HepG2 (cell line): ENCODE results near the gene CDX1. TPM values are rescaled to one million over a fixed set of nuclear protein-coding genes. Genes with fewer than 3 reads are reported as not detected.
A peak's percentile ranks its signal among the peaks of the same experiment; 100 is the strongest.

Source experiments
- ATF5 ChIP-seq: sonication (generic); formaldehyde crosslinking; IDR thresholded peaks from 2 replicates; pipeline ENCODE4 v1.4.0; 2020; ENCODE audit warnings: mild to moderate bottlenecking, low read depth, missing genetic modification reagents
- CAMTA2 ChIP-seq: sonication (generic); formaldehyde crosslinking; IDR thresholded peaks from 2 replicates; pipeline ENCODE4 v1.4.0; 2020; ENCODE audit warnings: mild to moderate bottlenecking, missing genetic modification reagents, borderline replicate concordance
- CERS6 ChIP-seq: sonication (generic); formaldehyde crosslinking; IDR thresholded peaks from 2 replicates; pipeline ENCODE4 v1.5.0; 2020; ENCODE audit warnings: missing genetic modification reagents
- CREB1 ChIP-seq, 2 experiments: fragments of 450-650 bp in 1 of 2; IDR thresholded peaks; 2 replicates each; pipeline ENCODE4 v1.6.1; 2016 to 2017; ENCODE audit warnings: control low read depth in 1 of 2, mild to moderate bottlenecking in 1 of 2, missing compliant biosample characterization in 1 of 2, missing genetic modification characterization in 1 of 2
- JUNB ChIP-seq: sonication (generic); formaldehyde crosslinking; IDR thresholded peaks from 2 replicates; pipeline ENCODE4 v1.8.0; 2022; ENCODE audit warnings: missing genetic modification reagents, mild to moderate bottlenecking, borderline replicate concordance
- KLF12 ChIP-seq: sonication (generic); formaldehyde crosslinking; IDR thresholded peaks from 2 replicates; pipeline ENCODE4 v1.4.0; 2020; ENCODE audit warnings: missing genetic modification reagents, borderline replicate concordance
- MAX ChIP-seq: IDR thresholded peaks from 2 replicates; pipeline ENCODE4 v1.6.1; 2012; ENCODE audit warnings: inconsistent platforms
- RAD21 ChIP-seq: fragments of 450-650 bp; formaldehyde crosslinking; IDR thresholded peaks from 2 replicates; pipeline ENCODE4 v1.5.0; 2020; ENCODE audit warnings: mild to moderate bottlenecking
- SETDB1 ChIP-seq: sonication (generic); formaldehyde crosslinking; IDR thresholded peaks from 2 replicates; pipeline ENCODE4 v1.5.1; 2020; ENCODE audit warnings: missing genetic modification reagents, mild to moderate bottlenecking, borderline replicate concordance
- SP2 ChIP-seq: sonication (generic); formaldehyde crosslinking; IDR thresholded peaks from 2 replicates; pipeline ENCODE4 v1.5.1; 2020; ENCODE audit warnings: mild to moderate bottlenecking, missing genetic modification reagents
- ZBTB42 ChIP-seq: sonication (generic); formaldehyde crosslinking; IDR thresholded peaks from 2 replicates; pipeline ENCODE4 v1.5.0; 2020; ENCODE audit warnings: mild to moderate bottlenecking, missing genetic modification reagents
- ZBTB7A ChIP-seq: sonication (generic); formaldehyde crosslinking; IDR thresholded peaks from 2 replicates; pipeline ENCODE4 v1.8.0; 2022; ENCODE audit warnings: mild to moderate bottlenecking, missing genetic modification reagents
- ZFYVE20 ChIP-seq: sonication (generic); formaldehyde crosslinking; IDR thresholded peaks from 2 replicates; pipeline ENCODE4 v1.8.0; 2023; ENCODE audit warnings: low read depth, mild to moderate bottlenecking, moderate library complexity, missing genetic modification reagents, borderline replicate concordance
- ZNF260 ChIP-seq: sonication (generic); formaldehyde crosslinking; IDR thresholded peaks from 2 replicates; pipeline ENCODE4 v1.4.0; 2020; ENCODE audit warnings: missing genetic modification reagents, low read depth, mild to moderate bottlenecking, borderline replicate concordance
- ZNF282 ChIP-seq: fragments of 450-650 bp; IDR thresholded peaks from 2 replicates; pipeline ENCODE4 v1.6.1; 2018; ENCODE audit not compliant: partially characterized antibody
- ZNF335 ChIP-seq: sonication (generic); formaldehyde crosslinking; IDR thresholded peaks from 2 replicates; pipeline ENCODE4 v1.4.0; 2020; ENCODE audit warnings: missing genetic modification reagents
- ZNF430 ChIP-seq: sonication (generic); formaldehyde crosslinking; IDR thresholded peaks from 2 replicates; pipeline ENCODE4 v1.9.0; 2021; ENCODE audit warnings: mild to moderate bottlenecking, missing genetic modification reagents
- ZNF510 ChIP-seq: sonication (generic); formaldehyde crosslinking; IDR thresholded peaks from 2 replicates; pipeline ENCODE4 v1.4.0; 2020; ENCODE audit warnings: low read depth, mild to moderate bottlenecking, missing genetic modification reagents
- ZNF607 ChIP-seq: sonication (generic); formaldehyde crosslinking; IDR thresholded peaks from 2 replicates; pipeline ENCODE4 v1.5.1; 2020; ENCODE audit warnings: missing genetic modification reagents, mild to moderate bottlenecking, borderline replicate concordance
- ZNF788 ChIP-seq: sonication (generic); formaldehyde crosslinking; IDR thresholded peaks from 2 replicates; pipeline ENCODE4 v1.5.0; 2020; ENCODE audit warnings: mild to moderate bottlenecking, missing genetic modification reagents, borderline replicate concordance
- ZNF878 ChIP-seq: sonication (generic); formaldehyde crosslinking; IDR thresholded peaks from 2 replicates; pipeline ENCODE4 v1.8.1; 2023; ENCODE audit warnings: mild to moderate bottlenecking, missing genetic modification reagents, moderate library complexity
- polyA plus RNA-seq, 8 experiments: library from polyadenylated mRNA; depleted of rRNA in 3 of 8; stranded (reverse) in 7 of 8; unstranded in 1 of 8; fragments of >200 nt; fragmentation: Illumina TruSeq in 4 of 8; extraction: Trizol in 4 of 8; gene quantifications; 2 replicates each; pipeline versions ENCODE4 v1.2.1 to v1.2.3, GENCODE V29; 2011 to 2016; ENCODE audit warnings: low read depth in 4 of 8, missing spikeins in 1 of 8, mixed read lengths in 1 of 8; ENCODE audit not compliant: insufficient read depth in 1 of 8
- total RNA-seq, 5 experiments: library from RNA; depleted of rRNA; stranded (reverse); fragments of >200 nt; fragmentation: Illumina TruSeq; extraction: Trizol; gene quantifications; 2 replicates each; pipeline ENCODE4 v1.2.3, GENCODE V29; 2016; ENCODE audit warnings: low read depth in 1 of 5
- TF ChIP-seq, protein P1 (sequence below): IDR thresholded peaks from 2 replicates; pipeline ENCODE4 v1.6.1; 2016; ENCODE audit warnings: low read depth, control low read depth

Gene CDX1
- total and polyA plus RNA-seq, 2 of the 13 experiments (the other 11 are each of a cell fraction or from before 2014, with no cell fraction given) = not detected

DNA sequence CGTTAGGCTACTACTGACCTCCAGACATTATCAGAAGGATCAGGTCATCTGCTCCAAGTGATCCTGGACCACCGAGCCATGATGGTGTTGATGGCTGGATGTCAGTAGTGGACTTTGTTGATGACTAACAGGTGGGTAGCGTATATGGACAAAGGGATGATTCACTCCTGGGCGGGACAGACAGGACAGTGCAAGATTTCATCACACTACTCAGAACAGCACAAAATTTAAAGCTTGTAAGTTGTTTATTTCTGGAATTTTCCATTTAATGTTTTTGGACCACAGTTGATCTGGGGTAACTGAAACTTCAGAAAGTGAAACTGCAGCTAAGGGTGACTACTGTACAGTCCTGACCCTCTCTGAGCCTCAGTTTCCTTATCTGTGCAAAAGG lies 23.6 kb upstream of the CDX1 start (continued):
- TF ChIP-seq KLF12 (CRISPR knock-in tag) = no peak
- TF ChIP-seq, protein P1, sequence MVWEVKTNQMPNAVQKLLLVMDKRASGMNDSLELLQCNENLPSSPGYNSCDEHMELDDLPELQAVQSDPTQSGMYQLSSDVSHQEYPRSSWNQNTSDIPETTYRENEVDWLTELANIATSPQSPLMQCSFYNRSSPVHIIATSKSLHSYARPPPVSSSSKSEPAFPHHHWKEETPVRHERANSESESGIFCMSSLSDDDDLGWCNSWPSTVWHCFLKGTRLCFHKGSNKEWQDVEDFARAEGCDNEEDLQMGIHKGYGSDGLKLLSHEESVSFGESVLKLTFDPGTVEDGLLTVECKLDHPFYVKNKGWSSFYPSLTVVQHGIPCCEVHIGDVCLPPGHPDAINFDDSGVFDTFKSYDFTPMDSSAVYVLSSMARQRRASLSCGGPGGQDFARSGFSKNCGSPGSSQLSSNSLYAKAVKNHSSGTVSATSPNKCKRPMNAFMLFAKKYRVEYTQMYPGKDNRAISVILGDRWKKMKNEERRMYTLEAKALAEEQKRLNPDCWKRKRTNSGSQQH (CRISPR knock-in tag) = no peak
- TF ChIP-seq ZBTB7A (CRISPR knock-in tag) = 0 out of 2 replicates have a peak, but pooled peaks have one; percentile 61
- no peak for TF ChIP-seq RAD21
- no peak for TF ChIP-seq ZNF335
- TF ChIP-seq JUNB (CRISPR knock-in tag) = peak; percentile 93
- no peak for TF ChIP-seq SP2 (CRISPR knock-in tag)
- TF ChIP-seq SETDB1 (CRISPR knock-in tag) = no peak
- no peak for TF ChIP-seq ZNF607
- TF ChIP-seq ZNF510 = no peak
- TF ChIP-seq MAX = no peak
- TF ChIP-seq ZFYVE20 (CRISPR knock-in tag) = no peak
- TF ChIP-seq ZNF430 (CRISPR knock-in tag) = 0 out of 2 replicates have a peak, but pooled peaks have one; percentile 51
- no peak; the same call in 1 of the 2 replicates for TF ChIP-seq CREB1 (IDR thresholded peaks at IDR 0.05)
- TF ChIP-seq CREB1 (CRISPR knock-in tag; IDR thresholded peaks at IDR 0.05) = peak; percentile 63
- TF ChIP-seq ZNF878 (CRISPR knock-in tag) = no peak
- no peak for TF ChIP-seq ZBTB42 (CRISPR knock-in tag)
- TF ChIP-seq CAMTA2 = no peak
- TF ChIP-seq ZNF260 (CRISPR knock-in tag) = no peak
- TF ChIP-seq ZNF282 = no peak
- no peak for TF ChIP-seq CERS6
- TF ChIP-seq ZNF788 = no peak; the same call in 1 of the 2 replicates
- TF ChIP-seq ATF5 (CRISPR knock-in tag) = no peak
